Mesenteric fat pad (tissue), 1 donor: ENCODE data around the gene HSFX3. TPM values are rescaled to one million over a fixed set of nuclear protein-coding genes. Genes with fewer than 3 reads are reported as not detected.
A peak's percentile ranks its signal among the peaks of the same experiment; 100 is the strongest.
"Not testable (repeated sequence)": the region's sequence is repeated elsewhere in the genome, so short reads cannot be mapped to it uniquely, and the experiment has no call there.

ENCODE experiments used
- DNase-seq: peaks from one replicate; pipeline ENCODE4 v3.0.0-alpha.2; 2020; ENCODE audit warnings: low spot score
- total RNA-seq: library from RNA; stranded (reverse); fragmentation: NEBNext Ultra II Directional; extraction: Animal tissue kit (Norgen Biotek cat#: 25700); gene quantifications from one replicate; pipeline ENCODE4 v1.2.1, GENCODE V29; 2021
- donor health status: DM: yes; HTN: yes; CAD: no.

Gene HSFX3
- total RNA-seq, 1 donor from 2014 or later: not detected

DNA sequence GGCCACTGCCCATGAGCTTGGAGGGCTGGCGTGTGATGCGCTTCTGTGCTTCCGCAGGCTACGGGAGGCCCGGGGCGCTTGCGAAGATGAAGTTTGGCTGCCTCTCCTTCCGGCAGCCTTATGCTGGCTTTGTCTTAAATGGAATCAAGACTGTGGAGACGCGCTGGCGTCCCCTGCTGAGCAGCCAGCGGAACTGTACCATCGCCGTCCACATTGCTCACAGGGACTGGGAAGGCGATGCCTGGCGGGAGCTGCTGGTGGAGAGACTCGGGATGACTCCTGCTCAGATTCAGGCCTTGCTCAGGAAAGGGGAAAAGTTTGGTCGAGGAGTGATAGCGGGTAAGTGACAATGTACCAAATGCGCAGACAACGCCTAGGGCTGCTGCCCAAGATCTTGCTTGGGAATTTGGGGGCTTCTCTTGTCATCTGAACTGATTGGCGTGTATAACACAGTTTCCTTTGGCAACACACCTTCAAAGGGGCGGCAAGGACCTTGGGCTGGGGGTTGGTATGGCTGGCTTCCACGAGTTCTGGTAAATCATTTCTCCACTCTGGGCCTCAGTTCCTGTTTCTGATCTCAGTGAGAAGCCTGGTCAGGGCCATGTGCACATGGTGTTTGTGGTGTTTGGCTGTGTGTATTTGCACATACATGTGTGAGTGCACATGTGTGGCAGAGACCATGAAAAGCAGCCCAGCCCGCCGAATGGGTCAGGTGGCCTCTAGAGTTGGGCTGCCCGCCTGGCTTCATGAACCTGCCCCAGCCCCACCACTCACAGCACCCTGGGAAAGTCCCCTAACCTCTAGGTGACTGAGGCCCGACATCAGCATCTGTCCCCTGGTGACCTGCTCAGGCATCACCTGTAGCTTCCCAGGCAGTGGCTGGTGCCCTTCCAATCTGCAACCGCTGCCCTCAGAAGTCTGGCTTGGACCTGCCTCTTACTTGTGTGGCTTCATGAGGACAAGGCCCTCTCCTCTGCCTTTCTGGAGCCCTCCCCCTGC lies 3.9 kb downstream of the HSFX3 start:
- not testable (repeated sequence) for DNase-seq

DNA sequence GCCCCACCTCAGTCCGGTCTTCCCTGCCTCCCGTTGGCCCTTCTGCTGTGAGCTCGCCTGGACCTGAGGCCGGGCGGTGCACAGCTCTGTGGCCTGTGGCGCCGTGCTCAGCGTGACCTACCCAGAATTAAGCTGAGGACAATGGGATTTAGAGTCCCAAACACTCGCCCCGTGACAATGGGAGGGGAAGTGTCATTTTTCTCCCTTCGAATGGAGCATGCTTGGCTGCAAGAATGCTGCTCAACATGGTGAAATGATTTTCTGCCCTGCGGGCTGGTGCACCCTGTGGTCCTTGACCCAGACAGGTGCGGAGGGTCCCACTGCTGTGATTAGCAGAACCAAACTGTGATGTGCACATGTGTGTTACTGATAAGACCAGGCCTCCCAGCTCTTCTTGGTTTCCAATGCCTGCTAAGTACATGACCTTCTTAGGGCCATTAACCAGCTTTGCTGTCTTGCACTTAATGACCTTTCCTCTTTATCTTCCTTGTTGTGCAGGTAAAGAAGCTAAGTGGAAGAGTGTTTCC lies 8.1 kb downstream of the HSFX3 start:
- no peak for DNase-seq

DNA sequence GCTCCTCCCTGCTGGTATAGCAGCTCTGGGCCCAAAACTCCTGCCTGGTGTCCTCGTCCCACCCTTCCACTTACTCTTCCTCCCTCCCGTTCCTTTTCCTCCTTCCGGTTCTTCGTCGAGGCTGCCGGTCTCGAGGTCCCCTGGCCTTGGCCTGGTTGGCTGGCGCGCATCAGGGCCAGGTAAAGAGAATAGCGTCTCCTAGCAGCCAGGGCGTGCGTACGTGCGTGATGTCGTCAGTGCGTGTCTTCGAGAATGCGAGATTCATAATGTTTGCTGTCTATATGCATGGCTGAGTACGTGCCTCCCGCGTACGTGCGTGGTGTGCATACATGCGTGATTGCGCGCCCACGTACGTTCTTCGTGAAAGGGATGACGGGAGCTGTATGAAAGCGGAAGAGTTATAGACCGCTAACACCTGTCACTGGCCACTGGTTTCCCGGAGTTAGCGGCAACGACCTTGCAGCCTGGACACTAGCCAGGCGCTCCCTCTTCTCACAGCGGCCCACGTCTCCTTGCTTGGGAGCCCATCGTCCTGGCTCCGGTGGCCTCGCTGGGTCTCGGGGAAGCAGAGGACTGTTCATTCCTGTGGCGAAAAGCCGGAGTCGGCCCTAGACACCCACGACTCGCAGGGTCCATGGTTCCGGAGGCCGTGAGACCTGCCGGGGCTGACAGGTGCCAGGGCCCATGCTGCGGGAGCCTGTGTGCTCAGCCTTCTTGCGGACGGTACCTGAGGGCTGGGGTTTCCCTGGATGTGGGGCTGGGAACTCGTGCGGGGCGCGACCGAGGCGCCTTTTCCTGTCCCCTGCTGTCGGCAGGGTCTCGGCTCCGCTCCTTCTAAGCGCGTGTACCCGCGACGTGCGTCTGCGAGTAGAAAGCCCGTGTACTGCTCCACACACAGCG lies 8.9 kb downstream of the HSFX3 start, which contains the start of gene EOLA1:
Gene EOLA1 (plus strand): TSS at position 392 of the 900 bp plus-strand sequence. CDS start 4,619 bp downstream, outside the sequence.
- DNase-seq: peak; percentile 92

DNA sequence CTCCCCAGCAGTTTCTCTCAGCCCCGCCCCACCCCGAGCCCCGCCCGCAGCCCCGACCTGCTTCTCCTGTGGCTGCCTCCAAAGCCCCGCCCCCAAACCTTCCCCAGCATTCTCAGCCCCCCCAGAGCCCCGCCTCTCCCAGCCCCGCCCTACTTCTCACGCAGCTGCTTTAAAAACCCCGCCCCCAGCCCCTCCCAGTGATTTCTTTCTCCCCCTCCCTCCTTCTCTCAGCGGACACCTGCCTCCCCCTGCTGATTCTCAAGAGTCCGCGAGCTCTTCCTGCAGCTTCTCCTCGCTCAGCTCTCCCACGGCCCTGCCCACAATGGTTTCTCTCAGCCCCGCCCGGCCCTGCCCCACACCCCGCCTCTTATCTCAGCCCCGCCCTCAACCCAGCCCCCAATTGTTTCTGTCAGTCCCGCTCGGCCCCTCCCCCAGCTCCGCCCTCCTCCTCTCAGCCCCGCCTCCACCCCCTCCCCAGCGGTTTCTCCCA lies 9.5 kb downstream of the HSFX3 start:
- DNase-seq: peak; percentile 92

DNA sequence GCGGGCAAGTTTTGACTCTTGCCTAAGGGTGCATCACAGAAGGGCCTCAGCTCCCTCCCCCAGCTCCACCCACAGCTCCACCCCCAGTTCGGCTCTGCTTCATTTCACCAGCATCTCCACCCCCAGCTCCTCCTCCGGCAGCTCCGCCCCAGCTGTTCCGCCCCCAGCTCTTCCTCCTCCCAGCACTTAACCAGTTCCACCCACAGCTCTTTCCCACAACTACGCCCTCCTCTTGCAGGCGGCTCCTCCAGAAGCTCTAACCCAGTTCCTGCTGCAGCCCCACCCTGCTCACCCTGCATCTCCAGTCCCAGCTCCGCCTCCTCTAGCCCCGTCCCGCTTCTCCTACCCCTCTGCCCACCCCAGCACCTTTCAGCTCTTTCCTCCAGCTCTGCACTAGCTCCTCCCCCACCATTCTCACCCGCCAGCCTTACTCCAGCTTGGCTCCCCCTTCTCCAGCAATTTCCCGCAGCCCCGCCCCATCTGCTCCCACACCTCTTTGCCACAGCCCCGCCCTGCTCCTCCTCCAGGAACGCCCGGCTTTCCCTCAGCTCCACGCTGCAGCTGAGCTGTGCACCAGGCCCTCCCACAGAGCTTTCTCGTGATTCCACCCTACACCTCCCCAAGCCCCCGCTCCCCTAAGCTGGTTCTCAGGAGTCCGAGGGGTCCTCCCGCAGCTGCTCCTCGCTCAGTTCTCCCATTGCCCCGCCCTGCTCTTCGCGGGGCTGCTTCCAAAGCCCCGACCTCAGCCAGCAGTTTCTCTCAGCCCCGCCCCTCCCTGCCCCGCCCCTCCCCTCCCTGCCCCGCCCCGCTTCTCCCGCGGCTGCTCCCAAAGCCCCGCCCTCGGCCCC lies 10.2 kb downstream of the HSFX3 start:
- peak; percentile 92 for DNase-seq

DNA sequence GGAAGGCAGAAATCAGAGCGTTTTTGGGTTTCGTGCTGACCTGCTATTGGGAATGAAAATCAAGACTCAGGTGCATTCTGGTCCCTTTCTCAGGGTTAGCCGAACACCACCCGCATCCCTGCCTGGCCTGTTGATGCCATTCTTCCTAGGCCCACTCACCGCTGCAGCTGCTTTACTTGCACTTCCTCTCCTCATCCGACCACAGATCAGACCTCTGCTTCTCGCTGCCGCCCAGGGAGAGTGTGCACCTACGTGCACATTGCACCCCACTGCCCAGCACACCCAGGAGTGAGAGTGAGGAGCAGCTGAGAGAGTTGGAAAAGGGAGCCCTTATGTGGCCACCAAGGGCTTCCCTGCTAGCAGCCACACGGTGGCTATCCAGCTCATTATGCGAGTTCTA lies 12.2 kb downstream of the HSFX3 start:
- not testable (repeated sequence) for DNase-seq

DNA sequence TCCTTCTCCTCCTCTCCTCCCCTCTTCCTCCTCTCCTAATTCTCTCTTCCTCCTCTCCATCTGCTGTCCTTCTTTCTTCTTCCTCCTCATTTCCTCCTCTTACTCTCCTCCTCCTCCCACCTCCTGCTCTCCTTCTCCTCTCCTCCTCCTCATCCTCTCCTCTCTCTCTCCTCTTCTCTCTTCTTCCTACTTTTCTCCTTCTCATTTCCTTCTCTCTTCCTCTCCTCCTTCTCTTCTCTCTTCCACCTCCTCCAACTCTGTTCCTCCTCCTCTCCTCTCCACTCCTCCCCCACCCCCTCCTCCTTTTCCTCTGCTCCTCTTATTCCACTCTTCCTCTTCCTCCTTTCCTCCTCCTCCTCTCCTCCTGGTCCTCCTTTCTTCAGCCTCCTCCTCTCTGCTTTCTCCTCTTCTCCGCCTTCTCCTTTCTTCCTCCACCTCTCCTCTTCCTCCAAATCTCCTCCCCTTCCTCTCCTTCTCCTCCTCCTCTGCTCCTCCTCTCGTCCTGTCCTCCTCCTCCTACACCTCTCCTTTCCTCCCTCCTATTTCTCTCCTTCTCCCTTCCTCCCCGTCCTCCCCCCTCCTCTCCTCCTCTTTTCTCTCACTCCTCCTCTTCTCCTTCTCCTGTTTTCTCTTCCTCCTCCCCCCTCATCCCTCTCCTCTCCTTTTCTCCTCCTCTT lies 14.7 kb downstream of the HSFX3 start:
- DNase-seq: not testable (repeated sequence)

DNA sequence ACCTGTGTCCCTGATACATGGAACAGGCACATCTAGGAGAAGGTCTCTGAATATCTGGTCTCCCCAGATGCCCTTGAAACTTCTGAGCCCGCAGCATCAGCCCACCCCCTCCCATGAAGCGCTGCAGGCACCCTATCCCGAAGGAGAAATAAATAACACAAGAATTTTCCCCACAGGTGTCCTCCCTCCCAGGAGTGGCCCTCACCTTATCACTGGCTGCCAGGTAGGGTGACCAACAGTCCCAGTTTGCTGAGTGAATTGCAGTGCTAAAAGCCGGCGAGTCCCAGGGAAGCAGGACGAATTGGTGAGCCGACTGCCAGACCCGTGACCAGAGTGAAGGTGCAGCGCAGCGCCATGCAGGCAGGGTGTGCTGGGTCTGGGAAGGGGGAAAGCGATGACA lies 15.7 kb downstream of the HSFX3 start:
- not testable (repeated sequence) for DNase-seq

DNA sequence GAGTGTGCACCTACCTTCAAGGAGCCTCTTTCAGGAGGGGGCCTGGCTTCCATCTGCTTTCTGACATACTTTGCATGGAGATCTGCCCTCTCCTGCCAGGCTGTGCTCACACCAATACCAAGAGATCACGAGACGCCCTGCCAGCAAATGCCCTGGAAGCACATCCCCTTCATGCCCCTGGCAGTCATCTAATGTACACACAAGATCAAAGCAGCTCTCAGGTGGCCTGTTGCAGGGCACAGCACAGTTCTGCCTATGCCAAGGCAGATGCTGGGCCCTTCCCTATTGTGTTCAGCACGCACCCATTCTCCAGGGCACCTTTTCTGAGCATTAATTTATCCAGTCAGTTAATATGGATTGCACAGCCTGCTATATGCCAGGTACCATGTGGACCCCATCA lies 16.9 kb downstream of the HSFX3 start:
- not testable (repeated sequence) for DNase-seq

DNA sequence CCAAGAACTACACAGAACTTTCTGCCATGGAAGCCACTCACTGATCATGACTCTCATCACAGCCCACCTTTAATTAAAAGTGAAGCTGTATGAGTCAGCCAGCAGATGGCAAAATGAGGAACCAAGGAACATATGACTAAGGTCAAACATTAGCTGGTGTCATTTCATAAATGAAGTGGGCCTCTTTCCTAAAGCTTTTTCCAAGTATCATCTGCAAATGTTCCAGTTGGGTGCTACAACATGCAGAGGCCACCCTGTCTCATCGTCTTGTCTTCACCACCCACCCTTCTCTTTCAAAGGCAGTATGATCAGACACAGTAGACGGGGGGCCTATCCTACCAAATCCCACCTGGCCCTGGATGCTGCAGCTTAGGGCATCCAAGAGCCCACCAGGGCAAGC lies 18.1 kb downstream of the HSFX3 start:
- DNase-seq: no peak

DNA sequence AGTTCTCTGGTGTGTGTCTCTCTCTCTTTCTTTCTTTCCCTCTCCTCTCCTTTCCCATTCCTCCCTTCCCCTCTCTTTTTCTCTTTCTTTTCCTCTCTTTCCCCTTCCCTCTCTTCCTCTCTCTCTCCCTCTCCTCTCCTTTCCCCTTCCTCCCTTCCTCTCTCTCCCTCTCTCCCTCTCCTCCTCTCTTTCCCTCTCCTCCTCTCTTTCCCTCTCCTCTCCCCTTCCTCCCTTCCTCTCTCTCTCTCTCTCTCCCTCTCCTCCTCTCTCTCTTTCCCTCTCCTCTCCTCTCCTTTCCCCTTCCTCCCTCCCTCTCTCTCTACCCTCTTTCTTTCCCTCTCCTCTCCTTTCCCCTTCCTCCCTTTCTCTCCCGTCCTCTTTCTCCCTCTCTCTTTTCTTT lies 21.3 kb downstream of the HSFX3 start:
- DNase-seq: no peak

DNA sequence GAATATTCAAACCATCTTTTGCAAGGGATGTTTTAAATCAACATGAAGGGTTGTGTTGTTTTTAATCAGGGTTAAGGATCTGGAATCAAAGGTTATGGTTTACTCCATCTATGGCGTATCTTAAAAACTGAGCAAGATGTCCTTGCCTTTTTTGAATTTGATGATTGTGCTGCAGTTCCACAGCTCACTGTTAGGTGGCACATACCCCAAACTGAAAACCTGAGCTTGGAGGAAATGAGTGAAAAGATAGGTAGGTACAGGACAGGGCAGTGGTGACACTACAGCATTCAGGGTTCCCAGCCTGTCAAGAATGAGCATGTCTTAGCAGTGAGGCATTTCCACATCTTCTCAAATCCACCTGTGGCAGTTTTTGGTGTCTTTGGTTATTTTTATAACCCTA lies 22.0 kb downstream of the HSFX3 start:
- no peak for DNase-seq

DNA sequence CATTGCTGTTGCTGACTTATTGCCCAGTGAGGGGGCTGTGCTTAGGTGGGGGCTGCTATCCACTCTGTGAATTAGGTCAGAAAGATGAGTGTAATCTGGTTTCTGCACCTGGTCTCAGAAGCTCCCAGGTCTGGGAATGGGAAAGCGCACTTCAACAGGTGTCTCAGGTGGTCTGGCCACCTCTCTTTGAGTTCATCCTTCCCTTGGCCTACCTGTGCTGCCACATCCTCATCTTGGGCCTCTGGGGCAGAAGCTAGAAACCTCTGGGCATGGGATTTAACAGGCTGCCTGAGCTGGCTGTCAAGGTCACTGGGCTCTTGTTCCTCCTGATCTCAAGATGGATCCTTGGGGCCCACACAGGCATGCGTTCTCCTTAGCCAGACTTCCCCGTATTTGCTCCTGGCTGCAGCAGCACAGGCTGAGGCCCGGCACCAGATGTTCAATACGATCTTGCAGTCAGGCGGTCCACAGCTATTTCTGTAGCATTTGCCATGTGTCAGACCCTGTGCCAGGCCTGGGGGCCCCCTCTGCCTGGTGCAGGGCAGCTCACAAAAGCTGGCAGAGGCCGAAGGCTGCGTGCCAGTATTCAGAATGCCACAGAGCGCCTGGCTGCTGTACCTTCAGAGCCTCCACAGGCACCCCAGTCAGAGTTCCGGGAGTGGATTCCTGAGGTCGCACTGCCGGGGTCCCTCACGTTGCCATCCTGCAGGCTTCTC lies 23.2 kb downstream of the HSFX3 start:
- not testable (repeated sequence) for DNase-seq

DNA sequence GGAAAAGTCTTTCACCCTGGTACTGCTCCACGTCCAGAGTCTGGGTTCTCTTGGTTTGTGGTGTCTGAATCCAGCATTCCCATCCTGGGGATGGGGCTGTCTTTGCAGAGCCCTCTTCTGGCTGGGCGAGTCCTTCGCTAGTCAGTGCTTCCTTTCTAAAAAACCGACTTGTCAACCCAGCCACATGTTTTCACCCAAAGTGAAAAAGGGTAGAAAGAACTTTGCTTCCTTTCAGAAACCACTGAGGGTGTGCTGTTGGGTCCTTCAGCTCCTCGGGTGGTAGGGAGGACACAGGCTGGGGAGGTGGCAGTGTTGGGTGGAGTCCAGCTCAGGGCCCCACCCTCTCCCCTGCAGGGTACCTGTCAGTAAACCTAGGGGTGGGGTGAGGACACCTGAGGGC lies 23.8 kb downstream of the HSFX3 start:
- not testable (repeated sequence) for DNase-seq

DNA sequence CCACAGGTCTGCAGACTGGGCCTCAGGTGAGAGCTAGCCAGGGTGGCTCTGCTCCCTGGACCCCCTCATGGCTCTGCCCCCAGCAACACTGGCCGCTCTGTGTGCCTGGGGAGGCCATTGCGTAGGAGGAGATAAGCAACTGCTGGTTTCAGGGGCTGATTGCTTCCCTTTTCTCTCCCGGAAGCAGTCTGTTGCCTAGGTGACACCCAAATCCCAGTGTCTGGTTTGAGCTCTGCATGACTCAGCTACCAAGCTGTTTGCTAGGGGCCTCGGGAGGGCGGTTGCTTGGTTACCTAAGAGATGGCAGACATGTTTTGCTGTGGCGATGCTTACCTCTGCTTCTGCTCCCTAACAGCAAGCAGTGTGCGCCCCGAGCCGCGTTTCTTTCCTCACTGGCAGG lies 24.3 kb downstream of the HSFX3 start:
- not testable (repeated sequence) for DNase-seq

DNA sequence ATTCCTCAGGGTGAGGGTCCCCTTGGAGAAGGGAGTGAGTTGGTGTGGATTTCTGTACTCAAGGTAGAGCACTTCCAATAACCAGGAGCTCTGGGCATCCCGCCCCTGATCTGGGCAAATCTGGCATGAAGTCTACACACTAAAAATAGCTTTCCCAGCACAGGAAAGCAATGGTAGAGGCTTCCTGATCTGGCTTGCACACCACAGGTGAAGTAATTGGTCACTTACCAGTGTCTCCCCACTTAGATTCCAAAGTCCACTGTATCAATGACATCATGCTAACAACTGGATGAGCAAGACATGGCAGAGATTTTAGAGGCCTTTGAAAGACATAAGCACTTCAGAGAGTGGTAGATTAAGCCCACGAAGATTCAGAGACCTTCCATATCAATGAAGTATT lies 26.8 kb downstream of the HSFX3 start:
- DNase-seq: no peak

DNA sequence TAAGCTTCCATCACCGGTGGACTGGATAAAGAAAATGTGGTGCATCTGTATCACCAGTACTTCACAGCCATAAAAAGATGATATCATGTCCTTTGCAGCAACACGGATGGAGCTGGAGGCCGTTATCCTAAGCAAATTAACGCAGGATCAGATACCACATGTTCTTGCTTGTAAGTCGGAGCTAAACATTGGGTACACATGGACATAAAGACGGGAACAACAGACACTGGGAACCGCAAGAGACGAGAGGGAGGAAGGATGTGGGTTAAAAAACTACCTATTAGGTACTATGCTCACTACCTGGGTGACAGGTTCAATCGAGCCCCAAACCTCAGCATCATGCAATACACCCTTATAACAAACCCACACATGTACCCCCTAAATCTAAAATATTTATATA lies 28.3 kb downstream of the HSFX3 start:
- DNase-seq: no peak

DNA sequence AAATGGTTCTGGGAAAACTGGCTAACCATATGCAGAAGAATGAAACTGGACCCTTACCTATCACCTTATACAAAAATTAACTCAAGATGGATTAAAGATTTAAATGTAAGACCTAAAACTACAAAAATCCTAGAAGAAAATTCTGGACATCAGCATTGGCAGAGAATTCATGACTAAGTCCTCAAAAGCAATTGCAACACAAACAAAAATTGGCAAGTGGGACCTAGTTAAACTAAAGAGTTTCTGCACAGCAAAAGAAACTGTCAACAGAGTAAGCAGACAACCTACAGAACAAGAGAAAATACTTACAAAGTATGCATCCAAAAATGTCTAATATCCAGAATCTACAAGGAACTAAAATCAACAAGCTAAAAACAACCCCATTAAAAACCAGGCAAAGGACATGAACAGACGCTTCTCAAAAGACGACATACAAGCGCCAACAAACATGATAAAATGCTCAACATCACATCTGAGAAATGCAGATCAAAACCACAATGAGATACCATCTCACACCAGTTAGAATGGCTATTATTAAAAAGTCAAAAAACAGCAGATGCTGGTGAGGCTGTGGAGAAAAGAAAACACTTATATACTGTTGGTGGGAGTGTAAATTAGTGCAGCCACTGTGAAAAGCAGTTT lies 29.0 kb downstream of the HSFX3 start:
- not testable (repeated sequence) for DNase-seq

DNA sequence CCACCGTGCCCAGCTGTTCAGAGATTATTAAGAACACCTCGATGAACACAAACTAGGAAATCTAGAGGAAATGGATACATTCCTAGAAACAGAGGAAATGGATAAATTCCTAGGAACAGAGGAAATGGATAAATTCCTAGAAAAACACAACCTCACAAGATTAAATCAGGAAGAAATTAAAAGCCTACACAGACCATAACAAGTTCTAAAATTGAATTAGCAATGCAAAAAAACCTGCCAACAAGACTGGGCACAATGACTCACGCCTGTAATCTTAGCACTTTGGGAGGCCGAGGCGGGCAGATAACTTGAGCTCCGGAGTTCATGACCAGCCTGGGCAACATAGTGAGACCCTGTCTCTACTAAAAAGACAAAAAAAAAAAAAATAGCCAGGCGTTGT lies 31.5 kb downstream of the HSFX3 start:
- no peak for DNase-seq
